Keratinocyte (primary cell): ENCODE results near the gene DVL1. TPM values are rescaled to one million over a fixed set of nuclear protein-coding genes. Genes with fewer than 3 reads are reported as not detected.

Experiments
- DNase-seq: peaks from one replicate; pipeline ENCODE4 v3.0.0-alpha.2; 2011; ENCODE audit warnings: low read depth, missing footprints, low spot score
- FAIRE-seq: peaks from 2 replicates; lab custom pipeline; 2011; peaks lifted over from hg19 to GRCh38; lab: Jason Lieb, UNC
- H2AFZ ChIP-seq: 2 replicates; pipeline ENCODE4 v1.6.0; 2012; ENCODE audit warnings: low read length, control low read depth, inconsistent platforms; ENCODE audit not compliant: control insufficient read depth
- H3K27ac ChIP-seq: 2 replicates; pipeline ENCODE4 v1.5.1; 2011; ENCODE audit warnings: low read length; ENCODE audit not compliant: control insufficient read depth, insufficient read depth
- H3K27me3 ChIP-seq: 3 replicates; pipeline ENCODE4 v1.6.0; 2011; ENCODE audit warnings: low read length; ENCODE audit not compliant: control insufficient read depth, insufficient read depth; ENCODE audit errors: extremely low read depth
- H3K36me3 ChIP-seq, 2 experiments: 2 replicates in 1 of 2; 3 replicates in 1 of 2; pipeline ENCODE4 v1.5.1; 2011; ENCODE audit warnings: low read length in 2 of 2, mild to moderate bottlenecking in 1 of 2; ENCODE audit not compliant: control insufficient read depth in 2 of 2, insufficient read depth in 2 of 2; ENCODE audit errors: extremely low read depth in 1 of 2
- H3K4me1 ChIP-seq: 3 replicates; pipeline ENCODE4 v1.5.1; 2011; ENCODE audit warnings: low read length; ENCODE audit not compliant: control insufficient read depth, insufficient read depth; ENCODE audit errors: extremely low read depth
- H3K4me2 ChIP-seq: 3 replicates; pipeline ENCODE4 v1.6.0; 2011; ENCODE audit warnings: low read depth, low read length; ENCODE audit not compliant: control insufficient read depth, insufficient read depth; ENCODE audit errors: extremely low read depth
- H3K4me3 ChIP-seq, 3 experiments: fragments of 200-600 bp in 1 of 3; sonication (generic) in 1 of 3; 2 replicates in 2 of 3; 3 replicates in 1 of 3; pipeline ENCODE4 v1.5.1; 2011 to 2016; ENCODE audit warnings: low read length in 3 of 3, mild to moderate bottlenecking in 3 of 3, control low read depth in 2 of 3, inconsistent platforms in 1 of 3, low read depth in 1 of 3, mixed read lengths in 1 of 3, mixed run types in 1 of 3, moderate library complexity in 1 of 3; ENCODE audit not compliant: control insufficient read depth in 2 of 3, insufficient read depth in 2 of 3; ENCODE audit errors: extremely low read depth in 1 of 3
- H3K79me2 ChIP-seq: 2 replicates; pipeline ENCODE4 v1.6.0; 2012; ENCODE audit warnings: low read length; ENCODE audit not compliant: control insufficient read depth, insufficient read depth
- H3K9ac ChIP-seq: 3 replicates; pipeline ENCODE4 v1.6.0; 2011; ENCODE audit warnings: low read length; ENCODE audit not compliant: control insufficient read depth, insufficient read depth; ENCODE audit errors: extremely low read depth
- H3K9me1 ChIP-seq: 3 replicates; pipeline ENCODE4 v1.6.0; 2011; ENCODE audit warnings: low read length; ENCODE audit not compliant: control insufficient read depth, insufficient read depth; ENCODE audit errors: extremely low read depth
- H3K9me3 ChIP-seq: 2 replicates; pipeline ENCODE4 v1.5.1; 2012; ENCODE audit warnings: low read depth, low read length; ENCODE audit not compliant: control insufficient read depth
- H4K20me1 ChIP-seq: 3 replicates; pipeline ENCODE4 v1.6.0; 2011; ENCODE audit warnings: low read length; ENCODE audit not compliant: control insufficient read depth, insufficient read depth; ENCODE audit errors: extremely low read depth
- EZH2 ChIP-seq: IDR thresholded peaks from one replicate; pipeline ENCODE4 v1.6.1; 2012; ENCODE audit warnings: inconsistent platforms, mild to moderate bottlenecking, low read length, moderate library complexity
- dilution Hi-C: fragments of 300-500 bp; cut with MboI; formaldehyde crosslinking; loops from one replicate; pipeline ENCODE4 v1.7.0; 2020; ENCODE audit warnings: low sequenced_read_pairs; ENCODE audit not compliant: extremely low pct_ligation_motif_present
- polyA plus RNA-seq, 5 experiments: library from polyadenylated mRNA; depleted of rRNA in 3 of 5; stranded (reverse) in 3 of 5; stranded (forward) in 1 of 5; unstranded in 1 of 5; fragments of >200 nt; gene quantifications; 1 replicate in 1 of 5; 2 replicates in 3 of 5; 3 replicates in 1 of 5; pipeline versions ENCODE4 v1.2.1 to v1.2.3, GENCODE V29; 2011 to 2012; ENCODE audit warnings: missing spikeins in 2 of 5, low read depth in 1 of 5, low replicate concordance in 1 of 5
- TF ChIP-seq, protein P1 (sequence below), 3 experiments: IDR thresholded peaks in 1 of 3; conservative IDR thresholded peaks in 1 of 3; optimal IDR thresholded peaks in 1 of 3; 2 replicates in 2 of 3; 3 replicates in 1 of 3; pipeline versions ENCODE3 to v1.5.1; 2011; ENCODE audit warnings: low read length in 3 of 3, mild to moderate bottlenecking in 3 of 3, moderate library complexity in 2 of 3, control low read depth in 1 of 3, inconsistent platforms in 1 of 3; ENCODE audit not compliant: insufficient read depth in 2 of 3; ENCODE audit errors: extremely low read depth in 1 of 3

Gene DVL1
- polyA plus RNA-seq, 1 donor (not counting 4 experiments of a cell fraction or from before 2014, with no cell fraction given) = 31.6 TPM

DNA sequence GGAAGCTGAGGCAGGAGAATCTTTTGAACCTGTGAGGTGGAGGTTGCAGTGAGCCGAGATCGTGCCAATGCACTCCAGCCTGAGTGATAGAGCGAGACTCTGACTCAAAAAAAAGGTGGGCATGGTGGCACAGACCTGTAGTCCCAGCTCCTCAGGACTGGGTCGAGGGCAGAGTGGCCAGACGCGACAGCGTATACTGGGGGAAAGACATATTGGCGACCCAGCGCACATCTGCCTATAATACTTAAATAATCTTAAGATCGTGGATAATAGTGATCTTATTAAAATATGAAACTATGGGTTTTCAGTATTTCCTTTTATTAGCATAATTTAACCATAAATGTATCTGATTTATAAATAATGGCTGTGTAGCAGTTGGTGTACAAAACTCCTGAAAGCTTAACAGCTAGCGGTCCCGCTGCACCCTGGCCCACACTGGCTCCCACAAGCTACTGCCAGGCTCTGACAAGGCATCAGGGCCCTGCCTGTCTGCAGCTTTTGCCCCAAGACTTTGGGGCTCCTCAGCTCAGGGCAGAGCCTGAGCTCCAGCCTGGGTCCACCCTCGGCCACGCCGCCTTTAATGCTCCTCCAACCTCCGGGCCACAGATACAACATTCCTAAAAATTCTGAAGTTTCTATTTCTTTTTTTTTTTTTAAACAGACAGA, 28.5 kb upstream of the DVL1 start:
- H3K9me1 ChIP-seq = no peaks in the 10 kb centered on the region
- no peak overlapping the region for H3K4me2 ChIP-seq
- FAIRE-seq (no peak), DNase-seq (no peak)
- no peak overlapping the region for H3K27ac ChIP-seq
- peaks cover 0 to 17% of the 10 kb centered on the region in 2 experiments for H3K36me3 ChIP-seq
- peaks cover 22% of the 10 kb centered on the region for H3K79me2 ChIP-seq
- TF ChIP-seq EZH2 = no peak
- TF ChIP-seq, protein P1, sequence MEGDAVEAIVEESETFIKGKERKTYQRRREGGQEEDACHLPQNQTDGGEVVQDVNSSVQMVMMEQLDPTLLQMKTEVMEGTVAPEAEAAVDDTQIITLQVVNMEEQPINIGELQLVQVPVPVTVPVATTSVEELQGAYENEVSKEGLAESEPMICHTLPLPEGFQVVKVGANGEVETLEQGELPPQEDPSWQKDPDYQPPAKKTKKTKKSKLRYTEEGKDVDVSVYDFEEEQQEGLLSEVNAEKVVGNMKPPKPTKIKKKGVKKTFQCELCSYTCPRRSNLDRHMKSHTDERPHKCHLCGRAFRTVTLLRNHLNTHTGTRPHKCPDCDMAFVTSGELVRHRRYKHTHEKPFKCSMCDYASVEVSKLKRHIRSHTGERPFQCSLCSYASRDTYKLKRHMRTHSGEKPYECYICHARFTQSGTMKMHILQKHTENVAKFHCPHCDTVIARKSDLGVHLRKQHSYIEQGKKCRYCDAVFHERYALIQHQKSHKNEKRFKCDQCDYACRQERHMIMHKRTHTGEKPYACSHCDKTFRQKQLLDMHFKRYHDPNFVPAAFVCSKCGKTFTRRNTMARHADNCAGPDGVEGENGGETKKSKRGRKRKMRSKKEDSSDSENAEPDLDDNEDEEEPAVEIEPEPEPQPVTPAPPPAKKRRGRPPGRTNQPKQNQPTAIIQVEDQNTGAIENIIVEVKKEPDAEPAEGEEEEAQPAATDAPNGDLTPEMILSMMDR (optimal IDR thresholded peaks at IDR 0.05 in 1 of 3, IDR thresholded peaks at IDR 0.05 in 1 of 3, conservative IDR thresholded peaks at IDR 0.05 in 1 of 3; ENCODE audit: extremely low read depth in 1 of 3, insufficient read depth in 2 of 3, low read length in 3 of 3) = no peak
- no peaks in the 10 kb centered on the region for H3K9me3 ChIP-seq
- H3K9ac ChIP-seq = no peak overlapping the region
- H4K20me1 ChIP-seq = no peaks in the 10 kb centered on the region
- no peak overlapping the region for H2AFZ ChIP-seq
- no peaks in the 10 kb centered on the region for H3K27me3 ChIP-seq
- H3K4me3 ChIP-seq = no peak overlapping the region
- H3K4me1 ChIP-seq = peaks cover 12% of the 10 kb centered on the region
- dilution Hi-C loops = no loop called here

DNA sequence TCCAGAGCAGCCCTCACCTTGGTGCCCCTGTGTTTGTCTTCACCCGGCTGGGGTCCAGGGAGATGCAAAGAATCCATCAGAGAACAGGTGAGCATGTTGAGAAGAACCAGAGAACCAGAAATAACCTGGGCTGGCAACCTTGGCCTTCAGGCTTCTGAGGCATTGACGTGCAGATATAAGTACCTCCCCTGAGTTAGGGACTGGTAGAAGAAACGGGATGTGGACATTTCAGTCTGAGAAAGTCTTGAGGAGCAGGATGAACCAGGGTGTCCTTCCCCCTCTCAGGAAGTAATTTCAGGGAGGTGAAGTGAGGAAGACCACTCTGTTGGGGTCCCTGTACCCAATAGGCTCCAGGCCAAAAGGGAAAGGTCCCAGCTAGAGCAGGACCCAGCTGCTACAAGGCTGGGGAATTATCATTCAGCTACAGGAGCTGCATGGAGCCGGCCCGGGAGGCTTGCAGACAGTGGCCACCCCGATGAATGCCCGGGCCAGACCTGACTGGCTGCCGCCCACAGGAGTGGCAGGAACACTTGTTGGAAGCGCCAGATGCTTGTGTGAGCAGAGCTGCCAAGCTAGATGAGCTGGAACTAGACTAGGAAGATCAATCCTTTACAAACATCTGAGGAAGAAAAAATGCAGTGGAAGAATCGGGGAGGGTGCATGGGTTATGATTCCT, 27.5 kb upstream of the DVL1 start:
- Histone ChIP-seq H3K27me3 (no peaks in the 10 kb centered on the region), H3K4me1 (peaks cover 12% of the 10 kb centered on the region), H2AFZ (no peak overlapping the region), H4K20me1 (no peaks in the 10 kb centered on the region), H3K4me3 (no peak overlapping the region), H3K9me3 (no peaks in the 10 kb centered on the region), H3K27ac (no peak overlapping the region), H3K79me2 (peaks cover 26% of the 10 kb centered on the region), H3K4me2 (no peak overlapping the region), H3K36me3 (peaks cover under 1 to 18% of the 10 kb centered on the region in 2 experiments), H3K9ac (no peak overlapping the region), H3K9me1 (no peaks in the 10 kb centered on the region)
- dilution Hi-C loops = no loop called here
- DNase-seq = no peak
- TF ChIP-seq EZH2 = no peak
- TF ChIP-seq, protein P1 (optimal IDR thresholded peaks at IDR 0.05 in 1 of 3, IDR thresholded peaks at IDR 0.05 in 1 of 3, conservative IDR thresholded peaks at IDR 0.05 in 1 of 3; ENCODE audit: extremely low read depth in 1 of 3, insufficient read depth in 2 of 3, low read length in 3 of 3) = no peak
- no peak for FAIRE-seq
